ENCODE measurements around the gene ROR2. TPM values are rescaled to one million over a fixed set of nuclear protein-coding genes. Genes with fewer than 3 reads are reported as not detected.

ROR2 gene
- total RNA-seq (2022) (not detected in 2 replicates), Bru-seq, nascent RNA (percentile 2 among the genes with signal in this experiment), BruChase-seq, experiment 1, labeled RNA remaining after a 6-hour chase (percentile 3 among the genes with signal in this experiment), BruChase-seq, experiment 2, labeled RNA remaining after a 2-hour chase (percentile 1 among the genes with signal in this experiment)
- long read RNA-seq: 0 reads

DNA sequence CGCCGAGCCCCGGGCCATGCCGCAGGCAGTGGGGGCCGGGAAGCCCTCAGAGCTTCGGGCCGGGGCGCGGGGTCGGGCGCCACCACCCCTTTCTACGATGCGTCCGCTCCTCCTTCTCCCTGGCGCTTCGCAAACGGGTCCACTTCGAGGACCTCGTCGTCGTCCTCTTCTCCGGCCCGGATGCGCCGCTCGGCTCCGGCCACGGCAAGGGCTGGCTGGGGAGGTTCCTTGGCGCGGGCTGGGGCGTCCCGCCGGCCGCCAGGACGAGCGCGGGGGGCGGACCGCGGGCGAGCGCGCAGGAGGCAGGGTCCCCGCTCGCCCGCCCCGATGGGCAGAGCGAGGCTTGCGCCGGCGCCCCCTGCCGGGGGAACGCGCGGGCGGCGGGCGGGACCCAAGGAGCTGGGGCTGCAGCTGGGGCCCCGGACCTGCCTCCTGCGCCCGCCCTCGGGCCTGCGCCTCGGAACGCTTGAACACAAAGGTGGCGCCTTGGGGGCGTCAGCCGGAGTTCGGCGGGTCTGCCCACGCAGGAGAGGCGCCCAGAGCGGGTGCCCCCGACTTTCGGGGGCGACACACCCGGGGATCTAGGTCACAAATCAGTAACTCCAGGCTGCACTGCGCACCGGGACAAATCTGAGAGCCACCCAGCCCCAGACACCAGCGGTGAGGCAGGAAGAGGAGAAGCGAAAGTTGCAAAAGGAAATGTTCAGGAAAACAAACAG, at the start of gene ROR2:
Gene ROR2 (minus strand): TSS at position 283 of the 719 bp plus-strand sequence.
- intact Hi-C loops (cut with micrococcal nuclease; ENCODE audit: unreplicated experiment): no loop called here
- no peaks in the 10 kb centered on the region for H3K36me3 Mint-ChIP-seq (ENCODE audit: insufficient read depth, unreplicated experiment)
- peaks cover 82% of the 10 kb centered on the region for H3K27me3 Mint-ChIP-seq (ENCODE audit: unreplicated experiment)
- H3K27ac Mint-ChIP-seq (ENCODE audit: unreplicated experiment): no peak within 1 kb of the TSS
- no TSS peak for BruUV-seq (replicated peaks)
- H3K4me3 Mint-ChIP-seq (ENCODE audit: low read depth, unreplicated experiment): peak within 1 kb of the TSS; percentile 46
- TF ChIP-seq, protein P1, sequence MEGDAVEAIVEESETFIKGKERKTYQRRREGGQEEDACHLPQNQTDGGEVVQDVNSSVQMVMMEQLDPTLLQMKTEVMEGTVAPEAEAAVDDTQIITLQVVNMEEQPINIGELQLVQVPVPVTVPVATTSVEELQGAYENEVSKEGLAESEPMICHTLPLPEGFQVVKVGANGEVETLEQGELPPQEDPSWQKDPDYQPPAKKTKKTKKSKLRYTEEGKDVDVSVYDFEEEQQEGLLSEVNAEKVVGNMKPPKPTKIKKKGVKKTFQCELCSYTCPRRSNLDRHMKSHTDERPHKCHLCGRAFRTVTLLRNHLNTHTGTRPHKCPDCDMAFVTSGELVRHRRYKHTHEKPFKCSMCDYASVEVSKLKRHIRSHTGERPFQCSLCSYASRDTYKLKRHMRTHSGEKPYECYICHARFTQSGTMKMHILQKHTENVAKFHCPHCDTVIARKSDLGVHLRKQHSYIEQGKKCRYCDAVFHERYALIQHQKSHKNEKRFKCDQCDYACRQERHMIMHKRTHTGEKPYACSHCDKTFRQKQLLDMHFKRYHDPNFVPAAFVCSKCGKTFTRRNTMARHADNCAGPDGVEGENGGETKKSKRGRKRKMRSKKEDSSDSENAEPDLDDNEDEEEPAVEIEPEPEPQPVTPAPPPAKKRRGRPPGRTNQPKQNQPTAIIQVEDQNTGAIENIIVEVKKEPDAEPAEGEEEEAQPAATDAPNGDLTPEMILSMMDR (IDR thresholded peaks at IDR 0.05; ENCODE audit: unreplicated experiment): no peak
- H3K9me3 Mint-ChIP-seq (ENCODE audit: low read depth, unreplicated experiment): peaks cover 2% of the 10 kb centered on the region
- CTCF ChIA-PET: interaction anchor here (0.6 kb wide), 2 partner anchors 48 to 721 kb away, joined by 4 to 5 read pairs; no protein-coding TSS in a partner anchor
- DNase-seq: peak; percentile 66
- peaks cover 9% of the 10 kb centered on the region for H3K4me1 Mint-ChIP-seq (ENCODE audit: low read depth, unreplicated experiment)

DNA sequence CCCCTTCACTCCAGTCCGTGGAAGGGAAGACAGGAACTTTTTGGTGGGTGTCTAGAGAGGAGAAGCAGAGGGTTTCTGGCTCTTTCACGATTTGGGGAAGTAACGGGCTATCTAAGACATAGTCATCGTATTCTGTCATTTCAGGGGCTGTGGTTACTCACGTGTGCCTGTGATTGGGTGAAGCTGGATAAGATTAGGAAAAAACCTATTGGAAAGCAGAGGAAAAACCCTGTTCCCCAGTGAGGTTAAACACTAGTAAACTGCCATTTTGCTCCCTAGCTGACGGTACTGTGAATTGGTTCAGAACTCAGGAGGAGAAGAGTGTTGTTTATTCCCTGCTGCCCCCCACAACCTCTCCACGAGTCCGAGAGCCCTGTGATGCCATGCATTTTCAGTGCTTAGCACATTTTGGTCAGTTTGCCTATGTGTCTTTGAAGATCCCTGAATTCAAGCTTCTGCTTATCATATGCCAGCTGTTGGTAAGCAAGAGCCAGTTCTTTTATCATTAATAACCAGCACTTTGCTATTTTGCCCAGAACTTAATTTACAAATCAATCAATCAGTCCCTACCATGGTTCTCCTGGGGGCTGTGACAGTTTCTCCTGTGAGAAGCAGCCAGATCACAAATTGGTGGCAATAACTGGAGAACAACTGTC, 45.1 kb upstream of the ROR2 start:
- no peak overlapping the region for H3K27ac Mint-ChIP-seq (ENCODE audit: unreplicated experiment)
- no peak for DNase-seq
- intact Hi-C loops (cut with micrococcal nuclease; ENCODE audit: unreplicated experiment): no loop called here
- TF ChIP-seq, protein P1 (IDR thresholded peaks at IDR 0.05; ENCODE audit: unreplicated experiment): no peak
- no peaks in the 10 kb centered on the region for H3K9me3 Mint-ChIP-seq (ENCODE audit: low read depth, unreplicated experiment)
- H3K36me3 Mint-ChIP-seq (ENCODE audit: insufficient read depth, unreplicated experiment): no peaks in the 10 kb centered on the region
- H3K27me3 Mint-ChIP-seq (ENCODE audit: unreplicated experiment): peaks cover 72% of the 10 kb centered on the region
- H3K4me3 Mint-ChIP-seq (ENCODE audit: low read depth, unreplicated experiment): no peak overlapping the region
- H3K4me1 Mint-ChIP-seq (ENCODE audit: low read depth, unreplicated experiment): no peaks in the 10 kb centered on the region
- no TSS peak for BruUV-seq (replicated peaks)
- CTCF ChIA-PET: no interaction called here

DNA sequence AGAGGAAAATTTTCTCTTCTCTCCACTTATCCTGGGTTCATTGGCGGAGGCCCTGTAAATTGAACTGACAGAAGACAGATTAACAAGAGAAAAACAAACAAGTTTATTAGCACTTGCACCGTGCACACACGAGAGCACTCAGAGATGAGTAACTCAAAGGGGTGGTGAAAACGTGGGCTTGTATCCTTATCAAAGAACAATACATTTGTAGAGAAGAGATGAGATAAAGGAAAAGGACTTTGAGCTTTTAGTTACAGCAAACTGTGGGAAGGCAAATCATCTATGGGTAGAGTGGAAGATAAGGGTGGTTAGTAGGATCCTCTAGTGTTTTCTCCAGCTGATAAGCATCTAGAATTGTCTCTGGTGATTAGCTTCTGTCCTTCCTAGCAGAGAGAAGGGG, 44.4 kb upstream of the ROR2 start:
- no peaks in the 10 kb centered on the region for H3K36me3 Mint-ChIP-seq (ENCODE audit: insufficient read depth, unreplicated experiment)
- BruUV-seq (replicated peaks): no TSS peak
- intact Hi-C loops (cut with micrococcal nuclease; ENCODE audit: unreplicated experiment): no loop called here
- no peaks in the 10 kb centered on the region for H3K4me1 Mint-ChIP-seq (ENCODE audit: low read depth, unreplicated experiment)
- H3K9me3 Mint-ChIP-seq (ENCODE audit: low read depth, unreplicated experiment): no peaks in the 10 kb centered on the region
- no peak overlapping the region for H3K4me3 Mint-ChIP-seq (ENCODE audit: low read depth, unreplicated experiment)
- no peak for DNase-seq
- peaks cover 72% of the 10 kb centered on the region for H3K27me3 Mint-ChIP-seq (ENCODE audit: unreplicated experiment)
- CTCF ChIA-PET: no interaction called here
- H3K27ac Mint-ChIP-seq (ENCODE audit: unreplicated experiment): no peak overlapping the region
- TF ChIP-seq, protein P1 (IDR thresholded peaks at IDR 0.05; ENCODE audit: unreplicated experiment): no peak

DNA sequence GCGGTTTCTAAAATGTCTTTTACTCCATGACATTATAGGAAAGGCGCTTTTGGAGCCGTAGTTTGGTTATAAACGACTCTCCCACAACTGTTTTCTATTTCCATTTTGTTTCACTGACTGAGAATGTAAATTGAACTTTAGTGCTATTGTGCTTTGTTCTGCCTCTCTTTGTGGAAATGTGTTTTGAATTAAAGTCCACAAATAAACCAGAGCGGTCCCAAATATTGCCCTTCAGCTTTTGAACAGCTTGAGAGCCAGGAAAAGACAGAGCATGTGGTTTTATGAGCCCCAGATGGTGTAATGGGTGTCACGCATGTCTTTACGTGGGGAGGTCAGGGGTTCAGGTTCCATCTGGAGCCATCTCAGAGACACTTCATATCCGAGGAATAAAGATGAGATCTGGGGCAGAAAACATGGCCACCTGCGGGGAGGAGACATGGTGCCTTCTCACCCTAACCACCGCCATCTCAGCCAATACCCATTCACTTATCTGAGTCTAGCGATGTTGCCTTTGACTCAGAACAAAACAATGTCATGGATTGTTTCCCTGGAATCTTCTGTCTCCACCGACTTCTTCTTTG, 42.5 kb upstream of the ROR2 start:
- Mint-ChIP-seq H3K27ac (ENCODE audit: unreplicated experiment) (no peak overlapping the region), H3K36me3 (ENCODE audit: insufficient read depth, unreplicated experiment) (no peaks in the 10 kb centered on the region), H3K4me3 (ENCODE audit: low read depth, unreplicated experiment) (no peak overlapping the region), H3K9me3 (ENCODE audit: low read depth, unreplicated experiment) (no peaks in the 10 kb centered on the region), H3K27me3 (ENCODE audit: unreplicated experiment) (peaks cover 70% of the 10 kb centered on the region), H3K4me1 (ENCODE audit: low read depth, unreplicated experiment) (no peaks in the 10 kb centered on the region)
- no TSS peak for BruUV-seq (replicated peaks)
- intact Hi-C loops (cut with micrococcal nuclease; ENCODE audit: unreplicated experiment): no loop called here
- TF ChIP-seq, protein P1 (IDR thresholded peaks at IDR 0.05; ENCODE audit: unreplicated experiment): no peak
- CTCF ChIA-PET: no interaction called here
- no peak for DNase-seq
